Lung (tissue), 12 donors: ENCODE data around the gene UAP1. TPM values are rescaled to one million over a fixed set of nuclear protein-coding genes. Genes with fewer than 3 reads are reported as not detected.

ENCODE experiments used
- ATAC-seq: fragments of 200-7000 bp; cut with Tn5 transposase; one replicate; pipeline ENCODE4 v1.9.1; 2020; ENCODE audit warnings: moderate number of reproducible peaks; ENCODE audit not compliant: insufficient read depth, low FRiP score
- DNase-seq, 3 donors: peaks; one replicate each; pipeline ENCODE4 v3.0.0-alpha.2; 2013 to 2017
- H3K27ac ChIP-seq, 2 donors: one replicate each; pipeline ENCODE4 v1.5.1; 2013; ENCODE audit warnings: mild to moderate bottlenecking in 2 of 2, moderate library complexity in 2 of 2, control low read depth in 1 of 2, inconsistent platforms in 1 of 2, low read depth in 1 of 2, low read length in 1 of 2
- H3K27me3 ChIP-seq, 3 donors: one replicate each; pipeline ENCODE4 v1.5.1; 2013; ENCODE audit warnings: low read length in 2 of 3; ENCODE audit not compliant: control insufficient read depth in 3 of 3, insufficient read depth in 3 of 3
- H3K36me3 ChIP-seq, 4 donors: one replicate each; pipeline ENCODE4 v1.5.1; 2013; ENCODE audit warnings: low read length in 4 of 4, mild to moderate bottlenecking in 1 of 4, moderate library complexity in 1 of 4; ENCODE audit not compliant: control insufficient read depth in 4 of 4, insufficient read depth in 4 of 4
- H3K4me1 ChIP-seq, 5 donors: one replicate each; pipeline ENCODE4 v1.5.1; 2013; ENCODE audit warnings: low read length in 5 of 5, mild to moderate bottlenecking in 2 of 5, moderate library complexity in 1 of 5; ENCODE audit not compliant: control insufficient read depth in 5 of 5, insufficient read depth in 5 of 5
- H3K4me3 ChIP-seq: one replicate; pipeline ENCODE4 v1.5.1; 2013; ENCODE audit warnings: mild to moderate bottlenecking, control low read depth, moderate library complexity
- H3K9ac ChIP-seq, 2 donors: one replicate each; pipeline ENCODE4 v1.5.1; 2013; ENCODE audit warnings: low read length in 2 of 2, control low read depth in 1 of 2; ENCODE audit not compliant: insufficient read depth in 1 of 2
- H3K9me3 ChIP-seq, 4 donors: one replicate each; pipeline ENCODE4 v1.5.1; 2013; ENCODE audit warnings: low read length in 3 of 4, mild to moderate bottlenecking in 1 of 4, moderate library complexity in 1 of 4; ENCODE audit not compliant: control insufficient read depth in 4 of 4, insufficient read depth in 3 of 4
- WGBS, 2 donors: extraction: QIAGEN DNeasy Blood & Tissue Kit; methylation state at CpG; one replicate each; pipeline ENCODE4 v1.1.7; 2013; 5-methylcytosine and 5-hydroxymethylcytosine counted together
- polyA plus RNA-seq, 2 donors: library from polyadenylated mRNA; stranded (reverse); fragments of 200-250 nt; gene quantifications; one replicate each; pipeline ENCODE4 v1.2.1, GENCODE V29; 2013
- total RNA-seq, 2 donors: library from RNA; depleted of rRNA in 1 of 2; stranded (reverse); fragments of >200 nt in 1 of 2; gene quantifications; one replicate each; pipeline ENCODE4 v1.2.1, GENCODE V29; 2014 to 2021
- TF ChIP-seq, protein P1 (sequence below): IDR thresholded peaks from 2 replicates; pipeline ENCODE4 v1.5.1; 2012; ENCODE audit warnings: mild to moderate bottlenecking; ENCODE audit errors: control extremely low read depth, extremely low read depth
- donor health status: control.
- donor health status: control.
- donor health status: Bipolar disorder and iron deficiency.
- donor health status: healthy.
- donor health status: DM: yes; HTN: yes; CAD: no.

The UAP1 gene
- total and polyA plus RNA-seq, 4 donors: 34.7 to 43.4 (median 39.2) TPM

DNA sequence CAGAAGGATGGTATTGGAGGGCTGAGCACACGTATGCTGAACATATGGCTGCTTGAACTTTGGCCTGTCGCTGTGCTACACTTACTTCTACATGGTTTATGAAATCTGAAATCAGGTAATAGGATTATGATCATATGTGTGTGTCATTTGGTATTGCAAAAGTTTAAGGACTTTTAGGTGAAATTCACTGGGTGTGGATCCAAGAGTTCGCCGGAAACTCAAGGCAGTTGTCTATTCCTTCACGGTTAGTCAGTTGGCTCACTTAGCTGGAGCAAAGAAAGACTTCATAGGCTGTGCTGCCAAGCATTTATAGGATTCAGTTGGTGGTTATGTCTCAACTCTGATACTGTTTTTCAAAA lies 927 bp downstream of the UAP1 start:
- Histone ChIP-seq H3K9ac (peak overlapping the region; percentile 61 to 76), H3K27ac (peak overlapping the region; percentile 89 to 96)
- peak in 2 of 3 donors; percentile 58 to 59 for DNase-seq

DNA sequence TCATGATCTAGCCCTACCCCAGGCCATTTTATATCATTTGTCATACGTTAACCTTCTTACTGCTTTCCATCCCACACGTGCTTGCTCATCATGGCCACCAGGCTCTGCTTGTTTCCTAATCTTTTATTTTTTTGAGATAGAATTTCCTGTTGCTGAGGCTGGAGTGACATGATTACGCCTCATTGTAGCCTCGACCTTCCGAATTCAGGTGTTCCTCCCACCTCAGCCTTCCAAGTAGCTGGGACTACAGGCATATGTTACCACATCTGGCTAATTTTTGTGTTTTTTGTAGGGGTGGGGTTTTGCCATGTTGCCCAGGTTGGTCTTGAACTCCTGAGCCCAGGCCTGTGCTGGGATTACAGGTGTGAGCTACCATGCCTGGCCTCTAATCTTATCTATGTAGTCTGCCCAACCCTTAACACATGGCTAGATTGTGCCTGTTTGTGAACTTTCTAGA lies 3.3 kb downstream of the UAP1 start:
- no peaks in the 10 kb centered on the region for H3K27me3 ChIP-seq
- peaks cover 0 to 5% (median 4%) of the 10 kb centered on the region in 4 donors for H3K36me3 ChIP-seq
- H3K9me3 ChIP-seq: no peaks in the 10 kb centered on the region
- peaks cover 3 to 18% (median 7%) of the 10 kb centered on the region in 5 donors for H3K4me1 ChIP-seq
- TF ChIP-seq, protein P1, sequence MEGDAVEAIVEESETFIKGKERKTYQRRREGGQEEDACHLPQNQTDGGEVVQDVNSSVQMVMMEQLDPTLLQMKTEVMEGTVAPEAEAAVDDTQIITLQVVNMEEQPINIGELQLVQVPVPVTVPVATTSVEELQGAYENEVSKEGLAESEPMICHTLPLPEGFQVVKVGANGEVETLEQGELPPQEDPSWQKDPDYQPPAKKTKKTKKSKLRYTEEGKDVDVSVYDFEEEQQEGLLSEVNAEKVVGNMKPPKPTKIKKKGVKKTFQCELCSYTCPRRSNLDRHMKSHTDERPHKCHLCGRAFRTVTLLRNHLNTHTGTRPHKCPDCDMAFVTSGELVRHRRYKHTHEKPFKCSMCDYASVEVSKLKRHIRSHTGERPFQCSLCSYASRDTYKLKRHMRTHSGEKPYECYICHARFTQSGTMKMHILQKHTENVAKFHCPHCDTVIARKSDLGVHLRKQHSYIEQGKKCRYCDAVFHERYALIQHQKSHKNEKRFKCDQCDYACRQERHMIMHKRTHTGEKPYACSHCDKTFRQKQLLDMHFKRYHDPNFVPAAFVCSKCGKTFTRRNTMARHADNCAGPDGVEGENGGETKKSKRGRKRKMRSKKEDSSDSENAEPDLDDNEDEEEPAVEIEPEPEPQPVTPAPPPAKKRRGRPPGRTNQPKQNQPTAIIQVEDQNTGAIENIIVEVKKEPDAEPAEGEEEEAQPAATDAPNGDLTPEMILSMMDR: no peak
- WGBS, 2 donors: 56 to 74% methylated on average over 5 of the region's 5 CpGs
- no peak for ATAC-seq
- H3K27ac ChIP-seq: peak overlapping the region in 1 of 2 donors; percentile 25
- no peak for DNase-seq
- no peak overlapping the region for H3K4me3 ChIP-seq
- no peak overlapping the region for H3K9ac ChIP-seq

More for the DNA sequence above, 927 bp downstream of the UAP1 start:
- 31 to 43% methylated on average over 5 of the region's 5 CpGs for WGBS, 2 donors
- TF ChIP-seq, protein P1: no peak
- Histone ChIP-seq H3K36me3 (peaks cover 0 to 5% (median 0%) of the 10 kb centered on the region in 4 donors), H3K9me3 (no peaks in the 10 kb centered on the region), H3K27me3 (no peaks in the 10 kb centered on the region), H3K4me3 (peak overlapping the region; percentile 97), H3K4me1 (peaks cover 0 to 18% (median 7%) of the 10 kb centered on the region in 5 donors)
- no peak for ATAC-seq

DNA sequence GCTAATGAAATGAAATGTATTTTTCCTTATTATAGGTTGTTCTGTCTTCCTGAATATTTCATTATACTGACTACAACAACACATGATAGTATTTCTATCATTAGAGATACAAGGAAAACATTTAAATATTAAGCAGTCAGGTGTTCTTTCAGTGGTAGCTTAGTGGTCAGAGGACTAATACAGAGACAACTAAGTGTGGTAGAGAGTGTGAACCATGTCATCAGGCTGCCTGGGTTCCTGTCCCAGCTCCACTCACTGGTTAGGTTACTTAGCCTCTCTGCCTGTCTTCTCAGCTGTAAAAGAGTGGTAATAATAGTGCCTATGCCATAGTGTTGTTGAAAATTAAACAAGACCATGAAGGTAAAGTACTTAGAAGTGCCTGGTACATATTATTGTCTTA lies 3.9 kb downstream of the UAP1 start:
- H3K4me1 ChIP-seq: peaks cover 3 to 16% (median 6%) of the 10 kb centered on the region in 5 donors
- no peak for ATAC-seq
- H3K27me3 ChIP-seq: no peaks in the 10 kb centered on the region
- H3K9me3 ChIP-seq: no peaks in the 10 kb centered on the region
- H3K4me3 ChIP-seq: no peak overlapping the region
- no peak for DNase-seq
- H3K9ac ChIP-seq: no peak overlapping the region
- no peak overlapping the region for H3K27ac ChIP-seq
- TF ChIP-seq, protein P1: no peak
- peaks cover 0 to 5% (median 4%) of the 10 kb centered on the region in 4 donors for H3K36me3 ChIP-seq

DNA sequence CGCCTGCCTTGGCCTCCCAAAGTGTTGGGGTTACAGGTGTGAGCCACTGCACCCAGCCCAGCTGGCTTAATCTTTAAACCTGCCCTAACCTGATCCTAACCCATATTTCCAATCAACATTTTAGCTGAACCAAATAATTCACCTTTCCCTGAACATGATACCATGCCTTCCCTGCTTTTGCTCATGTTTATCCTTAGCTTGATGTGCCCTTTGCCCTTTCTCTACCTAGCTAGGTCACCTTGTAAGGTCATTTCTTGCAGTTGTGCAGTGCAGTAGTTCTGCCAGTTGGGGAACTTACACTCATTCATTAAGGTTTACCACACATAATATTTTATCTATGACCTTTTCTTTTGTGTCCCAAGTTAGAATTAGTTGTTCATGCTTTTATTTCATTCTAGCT lies 5.3 kb downstream of the UAP1 start:
- peaks cover 0 to 5% (median 4%) of the 10 kb centered on the region in 4 donors for H3K36me3 ChIP-seq
- H3K9ac ChIP-seq: no peak overlapping the region
- no peak overlapping the region for H3K27ac ChIP-seq
- DNase-seq: no peak
- H3K4me3 ChIP-seq: no peak overlapping the region
- H3K27me3 ChIP-seq: no peaks in the 10 kb centered on the region
- no peak for ATAC-seq
- peaks cover 3 to 14% (median 3%) of the 10 kb centered on the region in 5 donors for H3K4me1 ChIP-seq
- WGBS, 2 donors: 88 to 92% methylated on average over 1 of the region's 1 CpG
- TF ChIP-seq, protein P1: no peak
- no peaks in the 10 kb centered on the region for H3K9me3 ChIP-seq
